GM12864 (cell line): ENCODE data around the gene SMYD2.

ENCODE experiments used
- DNase-seq: peaks from one replicate; pipeline ENCODE4 v3.0.0-alpha.2; 2011; ENCODE audit warnings: low read depth
- H3K4me3 ChIP-seq: 2 replicates; pipeline ENCODE4 v1.5.1; 2011; ENCODE audit warnings: mild to moderate bottlenecking, low read depth, low read length, control low read depth
- CTCF ChIP-seq: IDR thresholded peaks from 2 replicates; pipeline ENCODE4 v1.5.1; 2011; ENCODE audit warnings: low read depth, mild to moderate bottlenecking, moderate library complexity, low read length, control low read depth, inconsistent platforms; ENCODE audit errors: missing control alignments

Gene SMYD2

DNA sequence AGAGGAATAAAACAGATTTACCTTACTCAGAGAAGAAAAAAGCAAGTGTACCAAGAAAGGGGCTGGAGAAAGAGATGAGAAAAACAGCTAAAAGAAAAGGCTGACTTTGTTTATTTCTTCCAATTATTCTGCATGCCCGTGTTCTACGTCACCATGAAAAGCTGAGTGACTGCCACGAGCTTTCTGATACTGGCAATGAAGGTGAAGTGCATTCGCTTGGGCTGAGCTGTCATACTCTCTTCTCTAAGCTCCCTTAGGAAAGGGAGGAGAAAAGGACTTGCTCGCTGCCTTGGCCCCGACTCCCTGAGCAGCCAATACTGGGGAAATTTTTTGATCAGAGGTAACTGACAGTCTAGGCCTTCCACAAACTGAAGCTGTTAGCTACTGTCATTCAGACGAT lies 105.4 kb downstream of the SMYD2 start:
- H3K4me3 ChIP-seq = no peak overlapping the region
- TF ChIP-seq CTCF = no peak
- DNase-seq = no peak
